WTC11 (cell line): Measurements from ENCODE around the gene PRKD1. TPM values are rescaled to one million over a fixed set of nuclear protein-coding genes. Genes with fewer than 3 reads are reported as not detected.

ENCODE experiments used
- ATAC-seq: fragments of 200-7000 bp; cut with Tn5 transposase; 2 replicates; pipeline ENCODE4 v1.10.0; 2021; ENCODE audit warnings: mild to moderate bottlenecking, moderate library complexity
- CTCF ChIA-PET: fragments of 300-600 bp; sonication (Branson Sonifier 250); formaldehyde crosslinking; loops from one replicate; lab custom pipeline; 2021; ENCODE audit warnings: antibody characterized with exemption; lab: Charles Lee
- POLR2A ChIA-PET: fragments of 350-600 bp; sonication (Branson Sonifier 250); formaldehyde crosslinking; loops from one replicate; lab custom pipeline; 2021; ENCODE audit warnings: antibody characterized with exemption; lab: Charles Lee
- DNase-seq: peaks from one replicate; pipeline ENCODE4 v3.0.0; 2021; ENCODE audit warnings: low spot score
- H3K27ac Mint-ChIP-seq: 2 replicates; pipeline ENCODE4 v1.8.0; 2021; ENCODE audit warnings: mixed read lengths
- H3K27me3 Mint-ChIP-seq: 2 replicates; pipeline ENCODE4 v1.8.0; 2021; ENCODE audit warnings: low read depth, mild to moderate bottlenecking, moderate library complexity, mixed read lengths
- H3K36me3 Mint-ChIP-seq: 2 replicates; pipeline ENCODE4 v1.8.0; 2021; ENCODE audit warnings: mixed read lengths
- H3K4me1 Mint-ChIP-seq: 2 replicates; pipeline ENCODE4 v1.8.0; 2022; ENCODE audit warnings: mixed read lengths
- H3K4me3 Mint-ChIP-seq: 2 replicates; pipeline ENCODE4 v1.8.0; 2021; ENCODE audit warnings: mild to moderate bottlenecking, moderate library complexity, mixed read lengths
- H3K9me3 Mint-ChIP-seq: 2 replicates; pipeline ENCODE4 v1.8.0; 2021; ENCODE audit warnings: mixed read lengths
- FOXK1 ChIP-seq: sonication (generic); formaldehyde crosslinking; IDR thresholded peaks from 2 replicates; pipeline ENCODE4 v1.8.0; 2022; ENCODE audit warnings: mild to moderate bottlenecking, moderate library complexity, missing genetic modification reagents
- FOXP4 ChIP-seq: sonication (generic); formaldehyde crosslinking; IDR thresholded peaks from 2 replicates; pipeline ENCODE4 v1.8.0; 2022; ENCODE audit warnings: mild to moderate bottlenecking, missing genetic modification reagents
- GRHL2 ChIP-seq: fragments of 250-450 bp; sonication (Bioruptor Pico); IDR thresholded peaks from 2 replicates; pipeline ENCODE4 v1.8.0; 2022; ENCODE audit warnings: mild to moderate bottlenecking, moderate library complexity; ENCODE audit not compliant: insufficient replicate concordance, severe bottlenecking
- NR3C1 ChIP-seq: sonication (generic); formaldehyde crosslinking; conservative IDR thresholded peaks from 2 replicates; pipeline ENCODE4 v1.8.1; 2023; ENCODE audit warnings: low read depth, mild to moderate bottlenecking, missing genetic modification reagents
- SOX15 ChIP-seq: fragments of 250-450 bp; sonication (Bioruptor Pico); IDR thresholded peaks from 2 replicates; pipeline ENCODE4 v1.9.0; 2021; ENCODE audit warnings: mild to moderate bottlenecking
- STAT6 ChIP-seq: sonication (generic); formaldehyde crosslinking; conservative IDR thresholded peaks from 2 replicates; pipeline ENCODE4 v1.8.1; 2023; ENCODE audit warnings: mild to moderate bottlenecking, low read depth, missing genetic modification reagents, moderate library complexity
- TEAD1 ChIP-seq: sonication (generic); formaldehyde crosslinking; IDR thresholded peaks from 2 replicates; pipeline ENCODE4 v1.8.0; 2022; ENCODE audit warnings: mild to moderate bottlenecking, missing genetic modification reagents
- TEAD4 ChIP-seq: sonication (generic); formaldehyde crosslinking; IDR thresholded peaks from 2 replicates; pipeline ENCODE4 v1.8.0; 2022; ENCODE audit warnings: mild to moderate bottlenecking, missing genetic modification reagents
- USF1 ChIP-seq: sonication (generic); formaldehyde crosslinking; IDR thresholded peaks from 2 replicates; pipeline ENCODE4 v1.8.0; 2022; ENCODE audit warnings: mild to moderate bottlenecking, missing genetic modification reagents
- ZNF121 ChIP-seq: sonication (generic); formaldehyde crosslinking; IDR thresholded peaks from 2 replicates; pipeline ENCODE4 v1.8.0; 2023; ENCODE audit warnings: missing genetic modification reagents
- ZNF219 ChIP-seq: sonication (generic); formaldehyde crosslinking; IDR thresholded peaks from 2 replicates; pipeline ENCODE4 v1.8.0; 2023; ENCODE audit warnings: missing genetic modification reagents, mild to moderate bottlenecking, borderline replicate concordance
- ZNF396 ChIP-seq: fragments of 250-450 bp; sonication (Bioruptor Pico); IDR thresholded peaks from 2 replicates; pipeline ENCODE4 v1.8.0; 2021; ENCODE audit warnings: mild to moderate bottlenecking, moderate library complexity, borderline replicate concordance
- ZNF425 ChIP-seq: fragments of 250-450 bp; sonication (Bioruptor Pico); conservative IDR thresholded peaks from 2 replicates; pipeline ENCODE4 v1.9.0; 2021; ENCODE audit warnings: mild to moderate bottlenecking
- total RNA-seq: library from RNA; stranded (reverse); gene quantifications from 3 replicates; pipeline ENCODE4 v1.2.3, GENCODE V29; 2021
- TF ChIP-seq, protein P1 (sequence below): fragments of 250-450 bp; sonication (Bioruptor Pico); IDR thresholded peaks from 2 replicates; pipeline ENCODE4 v1.9.0; 2021; ENCODE audit warnings: mild to moderate bottlenecking
- TF ChIP-seq, protein P2 (sequence below): sonication (generic); formaldehyde crosslinking; IDR thresholded peaks from 2 replicates; pipeline ENCODE4 v1.8.1; 2022; ENCODE audit warnings: low read depth, missing genetic modification reagents, borderline replicate concordance
- TF ChIP-seq, protein P3 (sequence below): sonication (generic); formaldehyde crosslinking; IDR thresholded peaks from 2 replicates; pipeline ENCODE4 v1.8.0; 2022; ENCODE audit warnings: mild to moderate bottlenecking, missing genetic modification reagents
- TF ChIP-seq, protein P4 (sequence below): sonication (generic); formaldehyde crosslinking; IDR thresholded peaks from 2 replicates; pipeline ENCODE4 v1.8.1; 2023; ENCODE audit warnings: mild to moderate bottlenecking, missing genetic modification reagents

The PRKD1 gene
- total RNA-seq, 1 experiment from 2014 or later: 7.6 TPM

DNA sequence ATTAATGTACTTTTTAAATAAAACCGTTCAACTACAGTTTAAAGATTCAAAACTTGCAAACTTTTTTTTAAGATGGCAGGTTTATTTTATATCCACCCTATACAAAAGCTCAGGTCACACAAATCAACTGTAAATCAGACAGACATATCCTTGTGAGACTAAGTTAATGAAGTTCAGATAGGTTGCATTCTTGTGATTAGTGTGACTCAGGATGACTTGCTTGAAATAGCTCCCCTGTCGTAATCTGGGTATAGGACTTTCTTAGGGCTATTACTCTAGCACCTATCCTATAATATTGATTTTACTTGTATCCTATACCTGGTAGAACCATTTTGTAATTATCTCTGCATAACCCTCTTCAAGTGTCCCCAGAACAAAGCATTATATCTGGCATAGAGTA lies 9.5 kb upstream of the PRKD1 start (continued):
- TF ChIP-seq, protein P1, sequence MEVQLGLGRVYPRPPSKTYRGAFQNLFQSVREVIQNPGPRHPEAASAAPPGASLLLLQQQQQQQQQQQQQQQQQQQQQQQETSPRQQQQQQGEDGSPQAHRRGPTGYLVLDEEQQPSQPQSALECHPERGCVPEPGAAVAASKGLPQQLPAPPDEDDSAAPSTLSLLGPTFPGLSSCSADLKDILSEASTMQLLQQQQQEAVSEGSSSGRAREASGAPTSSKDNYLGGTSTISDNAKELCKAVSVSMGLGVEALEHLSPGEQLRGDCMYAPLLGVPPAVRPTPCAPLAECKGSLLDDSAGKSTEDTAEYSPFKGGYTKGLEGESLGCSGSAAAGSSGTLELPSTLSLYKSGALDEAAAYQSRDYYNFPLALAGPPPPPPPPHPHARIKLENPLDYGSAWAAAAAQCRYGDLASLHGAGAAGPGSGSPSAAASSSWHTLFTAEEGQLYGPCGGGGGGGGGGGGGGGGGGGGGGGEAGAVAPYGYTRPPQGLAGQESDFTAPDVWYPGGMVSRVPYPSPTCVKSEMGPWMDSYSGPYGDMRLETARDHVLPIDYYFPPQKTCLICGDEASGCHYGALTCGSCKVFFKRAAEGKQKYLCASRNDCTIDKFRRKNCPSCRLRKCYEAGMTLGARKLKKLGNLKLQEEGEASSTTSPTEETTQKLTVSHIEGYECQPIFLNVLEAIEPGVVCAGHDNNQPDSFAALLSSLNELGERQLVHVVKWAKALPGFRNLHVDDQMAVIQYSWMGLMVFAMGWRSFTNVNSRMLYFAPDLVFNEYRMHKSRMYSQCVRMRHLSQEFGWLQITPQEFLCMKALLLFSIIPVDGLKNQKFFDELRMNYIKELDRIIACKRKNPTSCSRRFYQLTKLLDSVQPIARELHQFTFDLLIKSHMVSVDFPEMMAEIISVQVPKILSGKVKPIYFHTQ (CRISPR knock-in tag): no peak
- TF ChIP-seq USF1 (no peak), GRHL2 (no peak), ZNF219 (CRISPR knock-in tag) (no peak), TEAD1 (CRISPR knock-in tag) (no peak), NR3C1 (CRISPR knock-in tag) (no peak), FOXK1 (CRISPR knock-in tag) (no peak), ZNF121 (CRISPR knock-in tag) (no peak), TEAD4 (no peak), SOX15 (no peak)
- TF ChIP-seq, protein P2, sequence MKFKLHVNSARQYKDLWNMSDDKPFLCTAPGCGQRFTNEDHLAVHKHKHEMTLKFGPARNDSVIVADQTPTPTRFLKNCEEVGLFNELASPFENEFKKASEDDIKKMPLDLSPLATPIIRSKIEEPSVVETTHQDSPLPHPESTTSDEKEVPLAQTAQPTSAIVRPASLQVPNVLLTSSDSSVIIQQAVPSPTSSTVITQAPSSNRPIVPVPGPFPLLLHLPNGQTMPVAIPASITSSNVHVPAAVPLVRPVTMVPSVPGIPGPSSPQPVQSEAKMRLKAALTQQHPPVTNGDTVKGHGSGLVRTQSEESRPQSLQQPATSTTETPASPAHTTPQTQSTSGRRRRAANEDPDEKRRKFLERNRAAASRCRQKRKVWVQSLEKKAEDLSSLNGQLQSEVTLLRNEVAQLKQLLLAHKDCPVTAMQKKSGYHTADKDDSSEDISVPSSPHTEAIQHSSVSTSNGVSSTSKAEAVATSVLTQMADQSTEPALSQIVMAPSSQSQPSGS: no peak
- TF ChIP-seq, protein P3, sequence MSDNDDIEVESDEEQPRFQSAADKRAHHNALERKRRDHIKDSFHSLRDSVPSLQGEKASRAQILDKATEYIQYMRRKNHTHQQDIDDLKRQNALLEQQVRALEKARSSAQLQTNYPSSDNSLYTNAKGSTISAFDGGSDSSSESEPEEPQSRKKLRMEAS (CRISPR knock-in tag): no peak

DNA sequence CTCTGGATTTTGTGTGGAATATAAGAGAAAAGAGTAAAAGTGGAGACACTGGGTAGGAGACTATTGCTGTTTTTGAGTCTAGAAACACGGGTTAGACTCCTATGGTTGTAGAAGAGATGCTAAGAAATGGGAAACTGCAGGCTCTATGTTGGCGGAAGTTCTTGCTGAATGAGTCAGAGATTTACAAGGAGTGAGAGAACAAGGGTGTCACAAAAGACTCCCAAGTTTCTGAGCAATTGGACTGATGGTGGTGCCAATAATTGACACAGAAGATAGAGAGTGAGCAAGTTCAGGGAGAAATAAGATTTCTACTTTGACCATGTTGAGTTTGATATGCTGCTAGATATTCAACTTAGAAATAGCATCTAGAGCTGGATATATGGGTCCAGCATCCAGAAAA lies 2.6 kb upstream of the PRKD1 start:
- peaks cover 26% of the 10 kb centered on the region for H3K4me1 Mint-ChIP-seq
- H3K27me3 Mint-ChIP-seq: peaks cover 54% of the 10 kb centered on the region
- no peaks in the 10 kb centered on the region for H3K9me3 Mint-ChIP-seq
- H3K27ac Mint-ChIP-seq: no peak overlapping the region
- H3K4me3 Mint-ChIP-seq: no peak overlapping the region
- no peaks in the 10 kb centered on the region for H3K36me3 Mint-ChIP-seq
- POLR2A ChIA-PET: no interaction called here
- ATAC-seq: no peak
- CTCF ChIA-PET: interaction anchor here (1.6 kb wide), 1 partner anchor 284 kb away, joined by 4 read pairs; no protein-coding TSS in a partner anchor
- TF ChIP-seq STAT6 (CRISPR knock-in tag): no peak
- no peak for TF ChIP-seq FOXP4
- no peak for TF ChIP-seq ZNF425 (CRISPR knock-in tag)
- no peak for TF ChIP-seq ZNF396 (CRISPR knock-in tag)
- no peak for TF ChIP-seq ZNF219 (CRISPR knock-in tag)
- TF ChIP-seq, protein P4, sequence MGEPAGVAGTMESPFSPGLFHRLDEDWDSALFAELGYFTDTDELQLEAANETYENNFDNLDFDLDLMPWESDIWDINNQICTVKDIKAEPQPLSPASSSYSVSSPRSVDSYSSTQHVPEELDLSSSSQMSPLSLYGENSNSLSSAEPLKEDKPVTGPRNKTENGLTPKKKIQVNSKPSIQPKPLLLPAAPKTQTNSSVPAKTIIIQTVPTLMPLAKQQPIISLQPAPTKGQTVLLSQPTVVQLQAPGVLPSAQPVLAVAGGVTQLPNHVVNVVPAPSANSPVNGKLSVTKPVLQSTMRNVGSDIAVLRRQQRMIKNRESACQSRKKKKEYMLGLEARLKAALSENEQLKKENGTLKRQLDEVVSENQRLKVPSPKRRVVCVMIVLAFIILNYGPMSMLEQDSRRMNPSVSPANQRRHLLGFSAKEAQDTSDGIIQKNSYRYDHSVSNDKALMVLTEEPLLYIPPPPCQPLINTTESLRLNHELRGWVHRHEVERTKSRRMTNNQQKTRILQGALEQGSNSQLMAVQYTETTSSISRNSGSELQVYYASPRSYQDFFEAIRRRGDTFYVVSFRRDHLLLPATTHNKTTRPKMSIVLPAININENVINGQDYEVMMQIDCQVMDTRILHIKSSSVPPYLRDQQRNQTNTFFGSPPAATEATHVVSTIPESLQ (CRISPR knock-in tag): no peak
- no peak for DNase-seq
